Measurements from ENCODE around the gene FADS3.

DNA sequence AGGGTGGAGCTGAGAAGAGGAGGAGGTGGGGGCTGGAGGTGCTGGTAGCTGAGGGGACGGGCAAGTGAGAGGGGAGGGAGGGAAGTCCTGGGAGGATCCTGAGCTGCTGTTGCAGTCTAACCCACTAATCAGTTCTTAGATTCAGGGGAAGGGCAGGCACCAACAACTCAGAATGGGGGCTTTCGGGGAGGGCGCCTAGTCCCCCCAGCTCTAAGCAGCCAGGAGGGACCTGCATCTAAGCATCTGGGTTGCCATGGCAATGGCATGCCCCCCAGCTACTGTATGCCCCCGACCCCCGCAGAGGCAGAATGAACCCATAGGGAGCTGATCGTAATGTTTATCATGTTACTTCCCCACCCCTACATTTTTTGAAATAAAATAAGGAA, 24.4 kb downstream of the FADS3 start:
- TF ChIP-seq, protein P1, sequence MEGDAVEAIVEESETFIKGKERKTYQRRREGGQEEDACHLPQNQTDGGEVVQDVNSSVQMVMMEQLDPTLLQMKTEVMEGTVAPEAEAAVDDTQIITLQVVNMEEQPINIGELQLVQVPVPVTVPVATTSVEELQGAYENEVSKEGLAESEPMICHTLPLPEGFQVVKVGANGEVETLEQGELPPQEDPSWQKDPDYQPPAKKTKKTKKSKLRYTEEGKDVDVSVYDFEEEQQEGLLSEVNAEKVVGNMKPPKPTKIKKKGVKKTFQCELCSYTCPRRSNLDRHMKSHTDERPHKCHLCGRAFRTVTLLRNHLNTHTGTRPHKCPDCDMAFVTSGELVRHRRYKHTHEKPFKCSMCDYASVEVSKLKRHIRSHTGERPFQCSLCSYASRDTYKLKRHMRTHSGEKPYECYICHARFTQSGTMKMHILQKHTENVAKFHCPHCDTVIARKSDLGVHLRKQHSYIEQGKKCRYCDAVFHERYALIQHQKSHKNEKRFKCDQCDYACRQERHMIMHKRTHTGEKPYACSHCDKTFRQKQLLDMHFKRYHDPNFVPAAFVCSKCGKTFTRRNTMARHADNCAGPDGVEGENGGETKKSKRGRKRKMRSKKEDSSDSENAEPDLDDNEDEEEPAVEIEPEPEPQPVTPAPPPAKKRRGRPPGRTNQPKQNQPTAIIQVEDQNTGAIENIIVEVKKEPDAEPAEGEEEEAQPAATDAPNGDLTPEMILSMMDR (IDR thresholded peaks at IDR 0.05): no peak
- TF ChIP-seq EP300 (IDR thresholded peaks at IDR 0.05): no peak
- no peak for TF ChIP-seq POLR2A (IDR thresholded peaks at IDR 0.05)

All from upper lobe of left lung (tissue), 4 donors.